GM19238 (cell line): ENCODE measurements around the gene ARMC6.
"Not testable (repeated sequence)": the region's sequence is repeated elsewhere in the genome, so short reads cannot be mapped to it uniquely, and the experiment has no call there.

Experiments used
- DNase-seq: peaks from one replicate; pipeline ENCODE4 v3.0.0; 2011; ENCODE audit warnings: low spot score; ENCODE audit not compliant: insufficient read length

Gene ARMC6

DNA sequence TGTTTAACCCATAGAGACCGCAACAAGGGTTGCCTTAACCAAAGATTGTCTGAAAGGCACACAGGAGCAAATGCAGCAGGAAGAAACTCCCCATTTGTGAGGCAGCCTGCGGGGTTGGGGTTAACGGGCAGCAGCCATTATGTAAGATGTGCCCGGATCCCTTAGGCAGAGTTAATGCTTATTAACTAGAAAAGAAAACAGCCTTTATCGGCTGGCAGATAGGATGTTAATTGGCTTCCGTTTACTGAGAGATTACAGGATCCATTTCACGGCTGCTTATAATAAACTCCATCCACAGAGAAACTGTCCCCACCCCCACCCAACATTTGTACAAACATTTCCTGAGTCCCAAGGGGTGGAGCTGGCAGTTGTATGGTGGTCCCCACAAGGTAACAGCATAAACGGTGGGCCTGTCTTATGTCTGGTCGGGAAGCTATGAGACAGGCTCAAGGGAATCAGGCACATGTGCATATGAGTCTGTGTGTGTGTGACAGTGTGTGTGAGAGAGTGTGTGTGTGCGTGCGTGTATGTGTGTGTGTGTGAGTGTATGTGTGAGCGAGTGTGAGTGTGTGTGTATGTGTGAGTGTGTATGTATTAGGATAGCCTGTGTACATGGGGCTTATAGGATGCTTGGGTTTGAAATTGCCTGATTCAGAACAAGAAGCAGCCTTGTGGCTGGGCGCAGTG is 40.9 kb downstream of the ARMC6 start:
- no peak for DNase-seq

DNA sequence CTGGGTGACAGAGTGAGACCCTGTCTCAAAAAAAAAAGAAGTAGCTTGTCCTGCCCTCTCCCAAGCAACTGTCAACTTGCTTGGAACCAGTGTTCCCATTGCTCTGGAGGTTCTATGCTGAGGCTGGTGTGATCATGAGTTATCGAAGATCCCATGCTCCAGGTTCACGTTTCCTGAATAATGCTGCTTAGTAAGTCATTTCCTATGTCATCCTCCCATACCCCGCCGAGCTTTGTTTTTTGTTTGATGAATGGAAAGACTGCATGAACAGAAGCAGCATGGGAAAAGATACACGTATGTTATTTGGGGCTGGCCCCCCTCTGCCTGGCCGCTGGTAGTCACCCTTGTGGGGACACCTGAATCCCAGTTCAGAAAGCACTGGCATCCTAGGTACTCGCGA is 41.7 kb downstream of the ARMC6 start:
- DNase-seq = no peak

DNA sequence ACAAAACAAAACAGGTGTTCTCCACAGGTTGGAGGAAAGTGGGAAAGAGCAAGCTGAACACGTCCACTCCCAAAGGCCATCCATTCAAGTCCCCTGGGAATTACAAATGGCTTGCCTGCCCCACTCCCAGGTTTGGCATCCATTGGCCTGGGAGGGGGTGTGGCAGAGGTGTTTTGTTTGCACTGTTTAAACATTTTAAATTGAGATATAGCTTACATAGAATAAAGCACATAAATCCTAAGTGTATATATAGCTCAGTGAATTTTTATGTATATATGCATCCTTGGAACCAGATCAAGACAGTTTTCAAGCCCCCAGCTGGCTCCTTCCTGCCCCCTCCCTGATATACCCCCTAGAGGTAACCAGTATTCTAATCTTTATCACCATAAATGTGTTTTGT is 43.1 kb downstream of the ARMC6 start:
- DNase-seq = no peak

DNA sequence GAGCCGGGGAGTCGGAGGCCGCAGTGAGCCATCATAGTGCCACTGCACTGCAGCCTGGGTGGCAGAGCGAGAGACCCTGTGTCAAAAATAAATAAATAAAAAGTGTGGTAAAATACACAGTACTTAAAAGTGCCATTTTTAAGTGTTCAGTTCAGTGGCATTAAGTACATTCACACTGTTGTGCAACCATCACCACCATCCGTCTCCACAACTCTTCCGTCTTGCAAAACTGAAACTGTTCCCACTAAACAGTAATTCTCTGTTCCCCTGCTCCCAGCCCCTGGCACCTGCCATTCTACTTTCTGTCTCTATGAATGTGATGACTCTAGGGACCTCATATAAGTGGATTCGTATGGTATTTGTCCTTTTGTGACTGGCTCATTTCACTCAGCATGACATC is 43.7 kb downstream of the ARMC6 start:
- no peak for DNase-seq

DNA sequence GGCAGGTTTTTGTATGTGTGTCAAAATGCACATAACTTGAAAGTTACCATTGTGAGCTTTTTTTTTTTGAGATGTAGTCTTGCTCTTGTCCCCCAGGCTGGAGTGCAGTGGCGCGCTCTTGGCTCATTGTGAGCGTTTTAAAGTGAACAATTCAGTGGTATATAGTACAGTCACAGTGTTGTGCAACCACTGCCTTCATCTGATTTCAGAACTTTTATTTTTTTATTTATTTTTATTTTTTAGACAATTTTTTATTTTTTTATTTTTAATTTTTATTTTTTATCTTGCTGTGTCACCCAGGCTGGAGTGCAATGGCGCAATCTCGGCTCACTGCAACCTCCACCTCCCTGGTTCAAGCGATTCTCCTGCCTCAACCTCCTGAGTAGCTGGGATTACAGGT is 45.4 kb downstream of the ARMC6 start:
- no peak for DNase-seq

DNA sequence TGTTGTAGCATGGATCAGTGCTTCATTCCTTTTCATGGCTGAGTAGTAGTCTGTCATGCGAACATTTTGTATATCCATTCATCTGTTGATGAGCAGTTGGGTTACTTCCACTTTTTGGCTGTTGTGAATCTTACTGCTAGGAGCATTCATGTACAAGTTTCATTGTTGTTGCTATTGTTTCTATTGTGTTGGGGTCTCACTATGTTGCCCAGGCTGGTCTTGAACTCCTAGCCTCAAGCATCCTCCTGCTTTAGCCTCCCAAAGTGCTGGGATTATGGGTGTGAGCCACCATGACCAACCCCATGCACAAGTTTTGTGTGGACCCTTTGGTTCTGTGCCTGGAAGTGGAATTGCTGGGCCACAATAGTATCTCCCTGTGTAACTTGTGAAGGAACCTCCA is 46.2 kb downstream of the ARMC6 start:
- no peak for DNase-seq

DNA sequence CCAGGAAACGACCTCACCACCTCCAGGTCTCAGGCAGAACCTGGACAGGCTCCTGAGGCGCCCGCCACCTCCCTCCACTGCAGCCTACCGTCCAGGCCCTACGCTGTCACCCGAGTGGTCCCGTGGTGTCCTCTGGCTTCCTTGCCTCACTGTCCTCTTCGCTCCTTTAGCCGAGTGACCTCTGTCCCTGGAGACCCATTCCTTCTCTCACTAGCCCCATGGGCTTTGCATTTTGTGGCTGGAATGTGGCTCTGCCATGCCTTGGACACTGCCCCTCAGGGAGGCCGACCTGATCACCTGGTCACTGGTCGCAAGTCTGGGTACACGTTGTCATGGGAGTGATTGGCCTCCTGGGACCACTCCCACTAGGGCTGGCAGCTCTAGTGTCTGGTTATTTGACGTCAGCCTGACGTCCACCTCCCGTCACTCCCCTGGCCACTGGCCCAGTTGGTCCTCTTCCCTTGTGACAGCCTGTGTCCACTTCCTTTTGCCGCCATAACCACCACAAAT is 48.3 kb downstream of the ARMC6 start:
- no peak for DNase-seq

DNA sequence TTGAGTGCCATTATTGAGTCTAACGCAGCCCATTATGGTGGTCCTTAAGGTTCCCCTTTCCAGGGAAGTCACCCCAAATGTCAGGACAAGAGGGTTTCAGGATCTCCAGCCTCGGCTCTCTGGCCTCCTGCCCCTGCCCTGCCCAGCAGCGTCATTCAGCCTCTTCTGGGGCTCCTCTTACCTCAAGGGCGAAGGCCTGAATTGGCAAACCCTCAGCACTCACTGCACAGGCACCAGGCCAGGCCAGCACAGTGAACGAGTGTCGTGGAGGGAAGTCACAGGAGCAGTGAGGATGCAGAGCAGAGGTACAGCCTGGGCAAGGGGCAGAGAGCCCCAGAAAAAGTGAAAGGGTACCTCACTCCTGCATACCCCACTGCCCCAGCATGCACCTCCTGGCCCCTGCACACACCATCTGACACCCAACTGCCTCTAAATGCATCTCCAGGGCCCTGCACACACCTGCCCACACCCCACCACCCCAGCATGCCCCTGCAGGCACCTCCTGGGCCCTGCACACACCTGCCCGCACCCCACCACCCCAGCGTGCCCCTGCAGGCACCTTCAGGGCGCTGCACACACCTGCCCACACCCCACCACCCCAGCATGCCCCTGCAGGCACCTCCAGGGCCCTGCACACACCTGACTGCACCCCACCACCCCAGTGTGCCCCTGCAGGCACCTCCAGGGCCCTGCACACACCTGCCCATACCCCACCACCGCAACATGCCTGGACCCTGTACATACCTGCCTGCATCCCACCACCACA is 50.2 kb downstream of the ARMC6 start:
- no peak for DNase-seq

DNA sequence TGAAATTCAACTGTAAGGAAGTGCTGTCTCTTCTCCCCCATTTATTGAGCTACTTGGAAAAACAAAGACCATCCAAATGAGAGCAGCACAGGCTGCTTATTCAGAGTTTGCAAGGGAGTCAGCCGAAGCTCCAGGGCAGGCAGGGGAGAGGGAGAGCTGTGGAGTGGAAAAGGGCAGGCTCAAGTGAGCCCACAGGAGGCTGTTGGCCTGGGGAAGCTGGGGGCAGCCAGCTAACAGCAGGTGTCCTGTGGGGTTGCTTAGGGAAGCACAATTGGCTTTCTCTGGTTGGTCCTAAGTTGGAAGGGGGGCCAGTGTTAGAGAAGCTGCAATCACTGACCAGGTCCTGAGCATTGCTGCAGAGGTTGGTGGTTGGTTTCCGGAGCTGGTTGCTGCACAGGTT is 54.3 kb downstream of the ARMC6 start:
- no peak for DNase-seq

DNA sequence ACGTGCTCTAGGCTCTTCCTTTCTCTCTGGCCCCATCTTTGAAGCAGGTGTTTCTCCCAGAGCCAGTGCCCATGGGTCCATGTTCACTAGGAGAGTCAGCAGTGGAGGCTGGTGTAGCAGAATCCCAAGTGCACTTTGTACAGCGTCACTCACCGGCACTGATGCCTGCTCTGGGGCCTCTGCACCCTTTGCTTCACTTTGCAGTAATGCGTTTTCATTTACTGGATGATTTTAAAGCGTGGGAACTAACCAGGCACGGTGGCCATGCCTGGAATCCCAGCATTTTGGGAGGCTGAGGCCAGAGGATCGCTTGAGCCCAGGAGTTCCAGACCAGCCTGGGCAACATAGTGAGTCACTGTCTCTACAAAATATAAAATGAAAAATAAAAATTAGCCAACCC is 61.1 kb downstream of the ARMC6 start:
- DNase-seq = no peak

DNA sequence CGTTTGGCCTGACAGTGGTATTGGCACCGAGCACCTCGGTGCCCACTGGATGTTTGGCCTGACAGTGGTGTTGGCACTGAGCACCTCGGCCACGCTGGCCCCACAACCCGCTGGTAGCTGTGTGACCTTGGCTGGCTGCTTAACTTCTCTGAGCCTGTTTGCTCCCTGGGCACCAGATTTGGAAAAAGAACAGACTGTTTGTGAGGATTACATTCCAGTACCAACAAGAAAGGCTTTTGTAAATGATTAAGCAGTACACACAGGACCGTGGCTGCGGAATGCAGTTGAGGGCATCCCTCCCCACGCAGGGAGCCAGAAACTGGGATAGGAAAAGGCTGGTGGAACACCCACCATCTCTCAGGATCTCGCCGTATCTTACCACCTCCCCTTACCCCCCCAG is 62.3 kb downstream of the ARMC6 start:
- DNase-seq = no peak

DNA sequence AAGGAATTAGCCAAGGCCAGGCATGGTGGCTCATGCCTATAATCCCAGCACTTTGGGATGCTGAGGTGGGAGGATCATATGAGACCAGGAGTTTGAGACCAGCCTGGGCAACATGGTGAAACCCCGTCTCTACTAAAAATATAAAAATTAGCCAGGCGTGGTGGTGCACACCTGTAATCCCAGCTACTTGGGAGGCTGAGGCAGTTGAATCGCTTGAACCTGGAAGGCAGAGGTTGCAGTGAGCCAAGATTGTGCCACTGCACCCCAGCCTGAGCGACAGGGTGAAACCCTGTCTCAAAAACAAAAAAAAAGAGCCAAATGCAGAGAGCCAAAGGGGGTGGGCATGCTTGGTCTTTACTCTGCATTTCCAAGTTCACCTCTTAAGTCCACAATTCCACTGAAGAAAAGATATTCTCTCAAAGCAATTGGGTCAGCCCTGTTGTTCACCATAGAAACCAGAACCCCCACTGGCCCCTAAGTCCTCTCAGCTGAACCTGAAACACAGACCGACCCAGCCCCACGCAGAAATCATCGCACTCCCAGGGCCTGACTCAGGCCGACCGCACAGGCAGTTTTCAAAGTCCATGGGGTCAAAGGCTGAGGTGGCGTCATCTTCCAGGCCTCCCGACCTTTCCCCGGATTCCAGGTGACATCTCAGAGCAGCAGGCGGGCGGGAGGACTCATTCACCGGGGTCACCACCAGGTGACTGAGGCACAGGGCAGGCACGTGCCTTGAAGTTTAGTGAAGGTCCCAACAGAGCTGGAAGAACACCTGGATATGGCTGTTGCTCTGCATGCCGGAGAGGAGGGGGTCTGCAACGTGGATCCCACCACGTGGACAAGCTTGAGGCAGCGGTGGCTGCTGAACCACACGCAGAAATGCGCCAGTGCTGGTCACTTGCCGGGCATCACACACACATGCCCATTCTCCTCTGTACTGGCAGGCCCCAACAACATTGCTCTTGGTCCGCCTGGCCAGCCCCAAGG is 63.5 kb downstream of the ARMC6 start:
- no peak for DNase-seq

DNA sequence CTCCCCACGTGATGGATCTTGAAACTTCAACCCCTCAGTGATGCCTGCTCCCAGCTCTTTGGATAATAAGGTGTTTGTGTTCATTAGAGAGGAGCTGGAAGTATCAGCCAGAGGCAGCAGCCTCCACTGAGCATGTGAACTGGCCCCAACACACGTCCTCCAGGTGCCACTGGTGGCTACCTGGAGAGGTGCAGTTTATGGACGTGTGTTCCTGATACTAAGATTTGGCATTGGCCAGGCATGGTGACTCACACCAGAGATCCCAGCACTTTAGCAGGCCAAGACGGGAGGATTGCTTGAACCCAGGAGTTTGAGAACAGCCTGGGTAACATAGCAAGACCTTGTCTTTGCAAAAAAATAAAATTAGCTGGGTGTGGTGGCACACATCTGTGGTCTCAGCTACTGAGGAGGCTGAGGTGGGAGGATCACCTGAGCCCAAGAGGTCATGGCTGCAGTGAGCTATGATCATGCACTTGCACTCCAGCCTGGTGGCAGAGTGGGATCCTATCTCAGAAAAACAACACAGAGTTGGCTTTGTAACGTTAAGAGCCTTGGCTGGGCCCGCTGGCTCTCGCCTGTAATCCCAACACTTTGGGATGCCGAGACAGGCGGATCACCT is 64.8 kb downstream of the ARMC6 start:
- no peak for DNase-seq

DNA sequence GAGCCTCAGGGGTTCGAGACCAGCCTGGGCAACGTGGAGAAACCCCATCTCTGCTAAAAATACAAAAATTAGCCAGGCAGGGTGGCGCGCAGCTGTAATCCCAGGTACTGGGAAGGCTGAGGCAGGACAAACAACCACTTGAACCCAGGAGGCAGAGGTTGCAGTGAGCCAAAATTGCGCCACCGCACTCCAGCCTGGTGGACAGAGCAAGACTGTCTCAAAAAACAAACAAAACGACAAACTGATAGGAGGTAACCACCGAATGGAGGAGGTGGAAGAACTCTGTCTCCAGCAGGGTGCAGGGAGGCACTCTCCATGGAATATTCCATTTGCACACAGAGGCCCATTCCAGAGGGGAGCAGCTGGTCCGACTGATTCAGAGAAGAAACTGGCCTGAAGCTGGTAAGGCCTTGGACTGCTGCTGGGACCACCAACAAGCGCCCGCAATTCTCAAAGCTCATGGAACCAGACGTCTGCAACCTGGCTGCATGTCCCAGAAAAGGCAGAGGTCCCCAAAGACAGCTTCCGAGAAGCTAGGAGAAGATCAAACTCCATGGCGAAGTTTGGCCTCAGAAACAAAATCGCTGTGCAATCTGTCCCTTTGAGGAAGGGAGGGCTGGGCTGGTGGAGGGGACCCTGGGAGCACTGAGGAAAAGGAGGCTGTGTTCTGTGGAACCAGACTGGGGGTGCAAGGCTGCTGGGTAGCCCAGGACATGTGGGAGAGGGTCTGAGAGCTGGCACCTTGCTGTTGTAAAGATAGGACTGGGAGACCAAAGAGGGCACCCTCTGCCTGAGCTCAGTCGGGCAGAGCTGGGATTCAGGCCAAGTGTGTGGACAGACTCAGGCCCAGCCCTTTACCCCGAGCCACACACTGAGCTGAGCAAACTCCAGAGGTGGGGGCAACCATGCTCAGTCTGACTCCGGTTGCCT is 65.6 kb downstream of the ARMC6 start:
- DNase-seq = no peak

DNA sequence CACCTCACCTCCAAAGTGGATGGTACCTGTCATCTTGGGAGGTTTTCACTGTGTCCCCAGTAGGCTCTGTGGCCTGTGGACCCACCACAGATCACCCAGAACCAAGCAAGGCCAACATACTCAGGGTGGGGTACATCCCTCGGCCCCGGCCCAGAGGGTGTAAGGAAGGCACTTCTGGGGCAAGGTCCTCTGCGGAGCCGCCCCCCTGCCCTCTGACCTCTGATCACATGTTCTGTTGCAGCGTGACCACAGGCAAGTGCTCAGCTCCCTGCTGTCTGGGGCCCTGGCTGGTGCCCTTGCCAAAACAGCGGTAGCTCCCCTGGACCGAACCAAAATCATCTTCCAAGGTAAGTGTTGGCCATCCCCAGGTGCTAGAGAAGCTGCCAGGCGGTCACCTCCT is 68.1 kb downstream of the ARMC6 start:
- no peak for DNase-seq

DNA sequence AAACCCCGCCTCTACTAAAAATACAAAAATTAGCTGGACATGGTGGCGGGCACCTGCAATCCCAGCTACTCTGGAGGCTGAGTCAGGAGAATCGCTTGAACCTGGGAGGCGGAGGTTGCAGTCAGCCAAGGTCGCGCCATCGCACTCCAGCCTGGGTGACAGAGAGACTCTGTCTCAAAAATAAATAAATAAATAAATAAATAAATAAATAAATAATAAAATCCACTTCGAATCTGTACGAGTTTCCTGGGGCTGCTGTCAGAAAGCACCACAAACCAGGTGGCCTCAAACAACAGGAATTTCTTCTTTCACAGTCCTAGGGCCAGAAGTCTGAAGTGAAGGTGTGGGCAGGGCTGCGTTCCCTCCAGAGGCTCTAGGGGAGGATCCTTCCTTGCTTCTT is 69.2 kb downstream of the ARMC6 start:
- not testable (repeated sequence) for DNase-seq

DNA sequence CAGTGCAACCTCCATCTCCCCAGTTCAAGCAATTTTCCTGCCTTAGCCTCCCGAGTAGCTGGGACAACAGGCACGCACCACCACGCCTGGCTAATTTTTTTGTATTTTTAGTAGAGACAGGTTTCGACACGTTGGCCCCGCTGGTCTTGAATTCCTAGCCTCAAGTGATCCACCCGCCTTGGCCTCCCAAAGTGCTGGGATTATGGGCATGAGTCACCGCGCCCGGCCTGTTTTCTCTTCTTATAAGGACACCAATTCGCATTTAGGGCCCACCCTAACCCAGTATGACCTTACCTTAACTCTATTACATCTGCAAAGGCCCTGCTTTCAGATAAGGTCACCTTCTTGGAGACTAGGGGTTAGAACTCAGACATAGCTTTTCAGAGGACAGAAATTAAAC is 69.8 kb downstream of the ARMC6 start:
- no peak for DNase-seq

DNA sequence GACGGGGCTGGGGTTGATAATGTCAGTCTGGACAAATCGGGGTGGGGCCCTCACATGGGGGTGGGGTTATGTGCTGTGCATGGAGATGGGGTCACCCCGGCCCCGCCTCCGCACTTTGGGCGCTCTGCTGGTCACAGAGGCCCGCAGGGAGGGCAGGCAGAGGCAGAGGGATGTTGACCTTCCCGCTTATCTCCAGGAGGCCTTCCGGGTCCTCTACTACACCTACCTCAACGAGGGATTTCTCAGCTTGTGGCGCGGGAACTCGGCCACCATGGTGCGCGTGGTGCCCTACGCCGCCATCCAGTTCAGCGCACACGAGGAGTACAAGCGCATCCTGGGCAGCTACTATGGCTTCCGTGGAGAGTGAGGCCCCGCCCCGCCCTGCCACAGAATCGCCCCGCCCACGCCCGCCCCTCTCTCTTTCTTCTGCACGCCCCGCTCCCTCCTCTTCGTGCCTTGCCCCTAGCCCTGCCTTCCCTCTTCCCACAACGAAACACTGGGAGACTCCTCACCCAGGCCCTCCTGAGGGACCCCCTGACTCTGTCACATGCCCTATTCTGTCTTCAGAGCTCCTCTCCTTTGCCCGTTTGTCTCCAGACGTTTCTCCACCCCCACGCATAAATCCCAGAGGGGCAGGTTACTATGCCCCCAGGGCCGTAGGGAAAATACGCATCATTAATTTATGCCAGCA is 72.1 kb downstream of the ARMC6 start:
- no peak for DNase-seq

DNA sequence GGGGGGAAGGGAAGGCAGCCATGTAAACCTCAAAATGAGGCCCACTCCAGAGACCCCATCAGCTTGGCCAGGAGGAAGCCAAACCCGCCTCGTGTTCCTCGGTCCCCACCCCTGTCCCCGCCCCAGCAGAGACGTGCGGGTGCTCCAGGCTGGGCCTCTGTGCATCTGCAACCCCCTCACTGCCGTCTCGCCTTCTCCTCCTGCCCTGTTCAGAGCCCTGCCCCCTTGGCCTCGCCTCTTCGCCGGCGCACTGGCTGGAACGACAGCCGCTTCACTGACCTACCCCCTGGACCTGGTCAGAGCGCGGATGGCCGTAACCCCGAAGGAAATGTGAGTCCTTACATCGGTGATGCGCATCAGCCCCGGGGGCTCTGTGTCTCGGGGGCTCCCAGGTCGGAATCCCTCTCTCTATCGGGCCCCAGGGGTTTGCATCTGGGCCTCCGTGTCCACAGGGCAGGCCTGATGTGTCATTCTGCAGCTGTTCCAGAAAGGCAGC is 72.7 kb downstream of the ARMC6 start:
- DNase-seq = no peak
